ENCODE data around the gene TRMU.

The TRMU gene

DNA sequence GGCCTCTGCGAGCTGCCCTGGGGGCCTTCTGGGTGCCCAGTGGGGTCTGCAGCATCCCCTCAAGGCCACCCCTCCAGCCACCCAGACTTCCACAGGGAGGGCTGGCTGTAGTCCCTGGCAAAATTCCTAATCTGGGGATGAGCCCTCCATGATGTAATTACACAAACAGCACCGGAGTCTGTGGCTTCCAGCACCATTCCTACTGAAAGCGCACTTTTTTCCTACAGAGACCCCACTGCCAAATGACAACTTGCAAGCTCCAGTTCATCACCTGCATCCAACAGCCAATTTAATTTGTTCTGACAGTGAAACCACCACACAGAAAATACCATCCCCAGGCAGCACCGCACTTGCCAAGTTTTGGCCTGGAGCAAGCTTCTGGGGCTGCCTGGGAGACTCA is 70.4 kb downstream of the TRMU start:
- H3K36me3 ChIP-seq (ENCODE audit: control insufficient read depth, insufficient read depth, low read length): no peaks in the 10 kb centered on the region
- no peaks in the 10 kb centered on the region for H3K9me3 ChIP-seq (ENCODE audit: control insufficient read depth, insufficient read depth, low read length)
- H3K4me1 ChIP-seq (ENCODE audit: control insufficient read depth, insufficient read depth, low read length): no peaks in the 10 kb centered on the region
- no peaks in the 10 kb centered on the region for H3K27me3 ChIP-seq (ENCODE audit: control insufficient read depth, insufficient read depth, low read length)
- H3K4me3 ChIP-seq (ENCODE audit: low read depth, low read length): no peak overlapping the region
- H3K9ac ChIP-seq (ENCODE audit: low read depth, low read length): no peak overlapping the region

DNA sequence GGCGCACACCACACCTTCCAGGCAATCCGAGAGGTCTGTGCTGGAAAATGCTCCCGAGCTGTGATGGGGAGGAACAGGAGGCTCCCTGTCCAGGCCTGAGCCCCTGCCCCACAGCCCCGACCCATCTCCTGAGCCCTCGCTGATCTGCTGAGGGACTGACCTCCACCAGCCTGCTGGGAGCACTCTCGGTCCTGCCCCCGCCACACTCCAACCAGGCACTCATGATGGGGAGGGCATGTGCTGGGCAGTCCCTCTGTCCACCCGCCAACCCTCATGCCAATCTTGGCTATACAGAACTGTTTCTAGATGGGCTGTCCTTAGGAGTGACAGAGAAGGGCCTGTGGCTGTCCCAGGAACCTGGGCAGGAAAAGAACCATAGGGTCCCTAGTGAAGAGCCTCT is 70.8 kb downstream of the TRMU start:
- Histone ChIP-seq H3K36me3 (ENCODE audit: control insufficient read depth, insufficient read depth, low read length) (peaks cover 1% of the 10 kb centered on the region), H3K4me3 (ENCODE audit: low read depth, low read length) (no peak overlapping the region), H3K9me3 (ENCODE audit: control insufficient read depth, insufficient read depth, low read length) (no peaks in the 10 kb centered on the region), H3K27me3 (ENCODE audit: control insufficient read depth, insufficient read depth, low read length) (no peaks in the 10 kb centered on the region), H3K9ac (ENCODE audit: low read depth, low read length) (no peak overlapping the region), H3K4me1 (ENCODE audit: control insufficient read depth, insufficient read depth, low read length) (no peaks in the 10 kb centered on the region)

DNA sequence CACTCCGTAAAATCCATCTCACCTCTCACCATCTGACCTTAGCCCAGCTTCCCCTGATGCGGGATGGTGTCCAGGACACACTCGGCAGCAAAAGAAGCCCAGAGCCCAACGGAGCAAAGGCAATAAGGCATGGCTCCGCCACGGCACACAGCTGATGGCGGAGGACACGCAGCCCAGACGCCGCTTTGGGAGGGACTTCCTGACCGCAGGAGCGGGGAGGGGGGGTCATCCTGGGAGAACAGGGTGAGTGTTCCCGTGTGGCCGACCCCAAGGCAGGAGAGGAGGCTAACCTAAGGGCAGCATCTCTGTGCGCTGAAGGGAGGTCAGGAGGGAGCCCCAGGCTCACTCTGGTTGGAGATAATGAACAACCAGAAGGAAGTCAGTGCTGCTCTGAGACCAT is 71.3 kb downstream of the TRMU start:
- no peaks in the 10 kb centered on the region for H3K9me3 ChIP-seq (ENCODE audit: control insufficient read depth, insufficient read depth, low read length)
- no peaks in the 10 kb centered on the region for H3K27me3 ChIP-seq (ENCODE audit: control insufficient read depth, insufficient read depth, low read length)
- peaks cover 2% of the 10 kb centered on the region for H3K36me3 ChIP-seq (ENCODE audit: control insufficient read depth, insufficient read depth, low read length)
- H3K9ac ChIP-seq (ENCODE audit: low read depth, low read length): no peak overlapping the region
- no peaks in the 10 kb centered on the region for H3K4me1 ChIP-seq (ENCODE audit: control insufficient read depth, insufficient read depth, low read length)
- no peak overlapping the region for H3K4me3 ChIP-seq (ENCODE audit: low read depth, low read length)
